ENCODE measurements around the gene ATP8B4.

- TF ChIP-seq CTCF (IDR thresholded peaks at IDR 0.05; ENCODE audit: extremely low read depth in 1 of 2, insufficient read depth in 1 of 2, low read depth in 1 of 2, low read length in 2 of 2) = no peak
- TF ChIP-seq EZH2 (IDR thresholded peaks at IDR 0.05; ENCODE audit: borderline replicate concordance, low read depth, low read length, severe bottlenecking) = no peak
- no peak for TF ChIP-seq MAX (IDR thresholded peaks at IDR 0.05; ENCODE audit: insufficient read depth, insufficient read length)
- no peak for TF ChIP-seq MYC (IDR thresholded peaks at IDR 0.05; ENCODE audit: low read depth, low read length)
- TF ChIP-seq POLR2A (IDR thresholded peaks at IDR 0.05; ENCODE audit: low read depth, low read length) = no peak
- no peak for TF ChIP-seq POLR2AphosphoS5 (IDR thresholded peaks at IDR 0.05; ENCODE audit: insufficient read depth, low read depth, low read length)
- TF ChIP-seq FOS (IDR thresholded peaks at IDR 0.05; ENCODE audit: borderline replicate concordance, insufficient read depth, low read length) = no peak
- TF ChIP-seq GATA2 (IDR thresholded peaks at IDR 0.05; ENCODE audit: insufficient read depth, insufficient read length, low read depth, low read length) = no peak
- no peak for TF ChIP-seq JUN (IDR thresholded peaks at IDR 0.05; ENCODE audit: borderline replicate concordance, insufficient read depth, insufficient read length, low read depth)
Observed at GRCh38 chr15:50141856-50142255, 22.8 kb upstream of the ATP8B4 start.

Measured in endothelial cell of umbilical vein (primary cell).